D341Med (cell line): ENCODE measurements around the gene STPG1.

Experiments used
- DNase-seq: peaks from one replicate; pipeline ENCODE4 v3.0.0; 2012; ENCODE audit warnings: low spot score

STPG1 gene

DNA sequence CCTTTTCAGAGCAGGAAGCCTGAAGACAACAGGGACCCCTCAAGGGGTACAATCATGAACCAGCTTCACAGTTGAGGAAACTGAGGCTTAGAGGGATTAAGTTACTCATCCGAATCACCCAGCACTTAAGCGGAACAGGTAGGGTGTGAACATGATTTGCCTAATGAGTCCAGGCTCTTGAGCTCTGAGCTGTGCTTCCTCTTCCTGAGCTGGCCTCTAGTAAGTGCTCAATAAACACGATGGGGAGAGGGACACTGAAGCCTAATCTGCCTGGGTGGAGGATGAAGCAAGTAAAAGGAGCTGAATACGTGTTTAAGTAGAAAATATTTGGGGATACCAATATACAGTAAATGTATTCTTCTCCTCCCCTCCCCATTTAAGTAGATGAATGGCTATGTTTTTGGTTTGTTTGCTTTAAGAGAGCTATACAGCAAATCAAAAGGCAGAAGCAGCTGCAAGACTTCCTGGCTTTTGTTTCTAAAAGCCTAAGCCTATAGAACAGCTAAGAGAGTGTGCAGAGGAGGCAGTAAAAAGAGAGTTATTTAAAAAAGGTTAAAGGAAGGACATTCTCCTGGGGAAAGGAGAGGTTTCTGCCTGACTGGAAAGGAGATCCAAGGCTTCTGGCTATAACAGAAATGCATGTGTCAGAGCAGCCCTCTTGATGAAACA is 20.5 kb downstream of the STPG1 start:
- no peak for DNase-seq

DNA sequence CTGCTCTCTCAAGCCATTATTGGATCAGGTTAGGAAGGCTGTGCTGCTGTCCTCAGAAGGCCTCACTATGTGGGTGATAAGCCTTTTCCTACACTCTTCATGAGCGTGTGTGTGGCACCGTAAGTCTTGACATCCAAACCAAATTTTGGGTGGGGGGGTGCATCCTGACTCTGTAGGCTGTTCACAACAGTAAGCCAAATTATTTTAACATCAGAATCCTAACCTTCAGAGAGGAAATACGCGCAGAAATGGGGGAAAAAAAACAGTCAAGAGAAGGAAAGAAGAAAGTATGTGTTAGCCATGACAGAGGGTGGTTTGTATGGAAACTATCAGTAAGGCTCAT is 21.0 kb downstream of the STPG1 start:
- DNase-seq, result no peak

DNA sequence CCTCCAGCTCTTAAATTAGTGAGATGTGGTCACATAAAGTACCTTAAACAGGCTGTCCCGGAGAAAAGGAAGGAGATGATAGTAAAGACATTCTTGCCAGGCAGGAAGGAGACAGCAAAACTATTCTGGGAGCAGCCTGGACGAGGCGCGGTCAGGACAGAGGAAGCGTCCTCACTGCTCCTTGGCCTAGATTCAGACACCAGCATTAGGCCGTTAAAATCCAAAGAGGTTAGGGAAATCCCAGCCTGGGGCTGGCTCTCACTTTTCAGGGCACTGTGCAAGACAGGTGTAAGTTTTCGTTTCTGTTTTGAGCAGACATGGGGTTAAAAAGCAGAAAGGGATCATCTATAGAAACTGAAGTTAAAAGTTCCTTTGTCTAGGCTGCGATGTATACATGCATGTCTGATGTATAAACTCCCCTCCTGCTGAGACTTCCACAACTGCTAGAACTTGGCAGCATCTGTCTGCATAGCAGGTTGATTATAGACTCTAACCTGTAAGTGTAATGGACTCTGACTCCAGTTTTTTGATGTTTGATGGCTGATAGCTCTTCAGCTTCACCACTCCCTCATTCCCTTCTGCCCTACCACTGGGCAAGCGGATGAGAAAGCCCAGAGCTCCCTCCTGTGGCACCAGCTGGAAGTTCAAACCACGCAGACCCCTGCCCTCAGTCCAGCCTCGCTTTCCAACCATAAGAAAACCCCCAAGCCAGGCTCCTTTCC is 21.5 kb downstream of the STPG1 start:
- peak; percentile 77 for DNase-seq

DNA sequence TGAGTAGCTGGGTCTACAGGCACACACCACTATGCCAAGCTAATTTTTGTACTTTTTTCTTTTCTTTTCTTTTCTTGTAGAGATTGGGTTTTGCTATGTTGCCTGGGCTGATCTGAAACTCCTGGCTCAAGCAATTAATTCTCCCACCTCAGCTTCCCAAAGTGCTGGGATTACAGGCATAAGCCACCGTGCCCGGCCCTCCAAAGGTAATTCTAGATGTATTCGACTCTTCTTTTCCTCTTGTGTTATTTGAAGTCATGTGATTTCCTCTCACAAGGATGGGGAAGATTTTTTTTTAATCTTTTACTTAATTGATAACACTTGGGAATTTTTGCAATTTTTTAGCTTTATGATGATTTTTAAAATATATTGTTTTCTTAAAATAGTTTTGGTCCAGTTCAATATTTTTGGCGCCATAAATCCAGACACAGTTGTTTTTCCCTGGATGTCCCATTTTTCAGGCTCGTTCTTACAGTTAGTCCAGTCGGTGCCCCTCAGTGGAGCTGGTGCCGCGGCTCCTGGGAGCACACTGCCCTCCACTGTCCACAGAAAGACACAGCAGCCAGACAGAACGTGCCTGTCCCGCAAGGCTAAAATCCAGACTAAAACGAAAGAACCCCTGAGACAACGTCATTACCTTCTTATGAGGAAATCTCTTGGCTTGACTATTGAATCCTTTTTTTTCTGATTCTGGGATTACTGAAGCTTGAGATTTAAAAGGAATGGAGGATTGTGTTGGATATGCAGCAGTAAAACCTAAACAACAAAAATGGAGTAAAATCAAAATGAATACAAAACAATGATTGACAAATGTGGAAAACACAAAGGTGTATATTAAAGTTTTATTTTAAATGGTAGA is 22.4 kb downstream of the STPG1 start:
- peak; percentile 83 for DNase-seq

DNA sequence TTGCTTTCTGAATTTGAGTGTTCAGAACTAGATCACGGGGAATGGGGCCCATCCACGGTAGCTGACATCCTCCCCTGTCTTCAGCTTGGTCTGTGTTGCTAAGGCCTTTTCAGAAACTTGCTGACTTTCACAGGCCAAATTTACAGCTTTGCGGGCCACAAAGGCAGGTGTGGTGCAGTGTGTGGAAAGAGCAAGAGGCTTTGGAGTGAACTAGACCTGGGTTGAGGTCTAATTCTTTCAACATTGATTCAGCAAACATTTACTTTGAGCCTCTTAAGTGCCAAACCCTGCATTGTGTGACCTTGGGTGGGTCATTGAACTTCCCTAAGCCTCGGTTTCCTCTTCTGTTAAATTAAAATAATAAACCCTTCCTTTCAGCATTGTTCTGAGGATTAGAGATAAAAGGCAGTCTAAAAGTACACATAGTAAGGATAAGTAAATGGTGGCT is 24.3 kb downstream of the STPG1 start:
- DNase-seq, result no peak

DNA sequence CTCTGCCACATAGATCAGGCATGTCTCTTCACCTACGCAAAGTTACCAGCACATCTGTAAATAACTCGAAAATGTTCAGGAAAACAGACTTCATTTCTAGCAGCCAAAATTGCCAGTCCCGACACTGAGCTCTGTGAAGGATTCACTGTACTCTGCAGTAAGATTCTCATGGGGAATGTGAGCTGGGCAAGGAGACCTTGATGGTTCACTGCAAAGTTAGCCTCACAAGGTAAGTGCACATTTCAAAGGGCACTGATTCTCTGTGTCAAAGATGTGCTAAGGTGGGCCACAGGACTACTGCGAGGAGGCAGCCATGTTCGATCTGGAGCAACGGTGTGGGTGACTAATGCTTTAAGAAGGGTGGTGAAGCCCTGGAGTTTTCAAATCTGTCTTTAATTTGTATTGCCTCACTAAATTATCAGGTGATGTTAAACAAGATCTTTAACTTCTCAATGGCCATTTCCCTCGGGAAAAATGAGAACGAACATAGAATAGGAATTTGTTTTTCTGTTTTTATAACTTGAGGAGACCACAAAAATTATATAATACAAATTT is 25.2 kb downstream of the STPG1 start:
- no peak for DNase-seq

DNA sequence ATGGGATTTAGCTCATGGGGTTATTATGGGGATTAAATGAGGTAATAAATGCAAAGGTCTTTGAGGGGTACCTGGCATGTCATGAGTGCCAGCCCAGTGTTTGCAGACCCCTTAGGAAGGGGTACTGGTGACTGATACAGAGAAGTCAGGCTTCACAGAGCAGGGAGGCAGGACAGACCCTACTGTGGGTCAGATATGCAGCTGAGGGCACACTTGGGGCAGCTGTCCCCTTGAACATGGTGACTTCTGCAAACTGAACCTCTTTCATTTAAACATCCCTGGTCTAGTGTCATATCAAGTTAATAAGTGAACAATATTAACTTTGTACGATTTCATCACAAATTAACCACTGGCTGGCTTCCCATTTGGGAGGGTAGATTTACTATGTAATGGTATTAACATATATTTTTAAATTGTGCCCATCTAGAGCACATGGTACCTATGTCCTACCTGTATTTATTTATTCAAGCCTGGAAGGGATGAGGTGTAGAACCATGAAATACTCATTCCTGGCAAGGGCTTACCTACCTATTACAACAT is 25.9 kb downstream of the STPG1 start:
- no peak for DNase-seq

DNA sequence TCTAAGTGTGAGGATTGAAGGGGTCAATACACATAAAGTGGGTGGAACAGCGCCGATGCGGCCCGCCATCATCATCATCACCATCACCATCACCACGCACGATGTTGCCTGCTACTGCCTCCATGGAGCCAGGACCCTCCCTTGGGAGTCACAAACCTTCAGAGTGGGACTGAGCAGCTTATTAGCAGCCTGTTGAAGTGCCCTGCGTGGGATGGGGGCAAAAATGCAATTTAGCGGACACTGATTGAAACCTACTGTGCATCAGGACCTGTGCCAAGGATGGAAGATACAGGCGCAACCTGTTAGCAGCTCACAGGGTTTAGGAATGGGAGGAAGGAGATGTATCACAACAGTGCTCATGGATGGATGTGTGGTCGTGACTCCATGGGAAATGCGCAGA is 26.7 kb downstream of the STPG1 start:
- DNase-seq, result no peak

DNA sequence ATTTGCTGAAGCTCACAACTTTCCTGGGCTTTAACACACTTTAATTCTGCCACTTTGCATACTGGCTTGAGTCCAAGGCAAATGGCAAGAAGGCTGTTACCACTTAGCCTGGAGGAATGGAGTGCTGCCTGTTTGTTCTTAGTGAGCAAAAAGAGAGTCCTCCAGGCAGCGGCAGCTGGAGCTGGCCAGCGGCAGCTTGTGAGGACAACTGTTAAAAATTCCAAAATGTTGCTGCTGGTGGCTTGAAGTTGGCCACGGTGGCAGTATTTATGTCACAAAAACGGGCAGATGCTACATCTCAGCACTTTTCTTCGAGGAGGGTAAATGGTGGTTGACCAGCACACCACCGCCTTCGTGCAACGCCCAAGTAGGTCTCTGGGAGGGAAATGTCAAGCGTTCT is 27.3 kb downstream of the STPG1 start:
- no peak for DNase-seq

DNA sequence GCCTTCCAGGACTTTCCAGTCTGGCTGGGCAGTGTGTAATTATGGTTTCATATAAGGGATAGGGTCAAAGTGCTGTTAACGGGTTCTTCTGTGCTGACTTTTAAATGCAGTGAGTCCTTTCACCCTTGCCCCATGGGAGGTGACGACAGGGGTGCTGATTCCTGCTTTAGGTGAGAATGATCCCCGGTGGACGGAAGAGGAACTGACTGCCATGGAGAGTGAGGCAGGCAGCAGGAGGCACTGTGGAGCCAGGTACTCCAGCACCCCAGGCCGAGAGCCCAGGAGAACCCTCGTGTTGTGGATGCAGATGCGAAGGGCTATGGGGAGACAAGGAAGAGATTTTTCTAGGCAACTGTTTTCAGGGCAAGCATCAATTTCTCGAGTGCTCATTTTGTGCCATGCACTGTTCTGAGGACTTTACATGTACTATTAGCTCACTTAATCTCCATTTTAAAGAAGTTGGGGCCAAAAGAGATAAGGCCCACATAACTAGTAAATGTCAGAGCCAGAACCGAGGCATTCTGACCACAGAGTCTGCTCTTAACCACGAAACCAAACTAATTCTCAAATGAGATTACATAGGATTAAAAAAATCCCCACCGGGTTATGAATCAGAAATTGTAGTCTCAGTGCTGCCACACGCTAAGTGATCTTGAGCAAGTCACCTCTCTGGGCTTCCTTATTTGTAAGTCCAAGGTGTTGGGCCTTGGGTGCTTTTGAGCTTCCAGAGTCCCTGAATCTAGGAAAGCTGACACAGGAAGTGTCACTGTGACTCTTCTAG is 28.2 kb downstream of the STPG1 start:
- DNase-seq, result peak; percentile 54

DNA sequence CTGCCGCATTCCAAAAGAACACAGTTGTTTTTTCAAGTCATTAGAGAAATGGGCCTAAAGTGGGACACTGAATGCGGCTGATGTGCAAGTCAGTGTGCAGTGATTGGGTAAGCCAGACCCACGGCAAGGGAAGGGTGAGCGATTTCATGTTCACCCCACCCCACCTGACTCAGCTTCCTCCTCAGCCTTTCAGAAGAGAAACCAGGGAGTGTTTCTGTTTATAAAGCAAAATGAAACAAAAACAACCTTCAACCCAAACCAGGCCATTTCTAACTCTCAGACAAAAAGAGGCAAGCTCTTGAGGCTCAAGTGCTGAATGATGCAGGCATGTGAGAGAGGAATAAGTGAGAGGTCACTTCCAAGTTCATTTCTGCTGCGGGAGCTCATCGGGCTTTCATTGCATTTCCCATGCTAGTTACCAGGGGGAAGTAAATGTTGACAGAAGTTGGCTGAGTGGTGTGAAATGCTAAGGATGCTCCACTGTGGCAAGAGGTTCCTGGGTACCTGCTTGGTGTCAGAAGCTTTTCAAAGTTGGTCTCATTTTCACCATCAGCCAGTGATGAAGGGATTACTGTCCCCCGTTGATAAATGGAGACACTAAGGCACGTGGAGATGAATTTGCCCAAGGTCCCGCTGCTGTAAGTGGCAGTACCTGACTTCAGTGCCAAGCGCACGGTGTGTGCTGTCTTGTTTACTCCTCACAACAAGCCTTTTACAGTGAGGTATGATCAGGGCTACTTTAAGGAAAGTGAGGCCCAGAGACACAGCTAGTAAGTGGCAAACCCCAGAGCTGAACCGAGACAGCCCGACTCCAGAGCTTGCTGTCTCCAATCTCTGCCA is 29.1 kb downstream of the STPG1 start:
- DNase-seq, result no peak

DNA sequence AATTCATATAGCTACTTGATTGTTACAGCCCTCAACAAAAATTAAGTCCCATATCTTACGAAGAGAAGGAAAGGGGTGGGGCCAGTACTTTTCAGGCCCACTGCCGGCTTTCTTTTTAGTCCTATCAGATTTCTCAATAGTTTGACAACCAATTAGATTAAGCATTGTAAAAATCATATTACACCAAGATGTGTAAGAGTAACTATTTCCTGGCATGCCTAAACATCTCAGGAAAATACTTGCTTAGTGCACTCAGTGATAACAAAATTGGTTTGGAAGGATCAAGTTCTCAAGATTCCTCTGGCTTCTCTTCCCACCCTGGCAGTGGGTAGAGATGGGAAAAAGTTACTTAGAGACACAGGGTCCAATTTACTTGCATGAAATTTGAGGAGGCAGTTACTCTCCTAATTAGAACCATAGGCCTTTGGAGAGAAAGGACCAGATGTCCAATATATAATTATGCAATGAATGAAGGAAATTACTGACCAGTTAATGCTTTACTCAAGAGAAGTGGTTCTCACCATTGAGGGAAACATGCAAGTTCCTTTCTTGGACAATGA is 30.1 kb downstream of the STPG1 start:
- no peak for DNase-seq

DNA sequence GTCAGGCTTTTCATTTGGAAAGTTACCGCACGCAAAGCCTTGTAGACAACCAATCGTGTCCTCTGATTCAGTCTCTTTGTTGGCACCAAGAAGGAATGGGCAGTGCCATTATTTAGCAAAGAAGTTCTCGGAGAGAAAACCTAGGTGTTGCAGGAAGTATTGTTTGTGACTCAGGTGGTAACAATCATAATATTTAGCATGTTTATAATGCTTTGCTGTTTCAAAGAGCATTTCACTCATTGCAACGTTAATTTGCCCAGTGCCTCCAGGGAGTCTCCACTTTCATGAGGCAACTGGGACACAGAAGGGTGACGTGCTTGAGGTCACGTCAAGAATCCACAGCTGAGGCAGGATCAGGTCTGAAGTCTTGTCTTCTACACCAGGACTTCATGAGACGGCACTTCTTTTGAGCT is 31.4 kb downstream of the STPG1 start:
- DNase-seq, result no peak

DNA sequence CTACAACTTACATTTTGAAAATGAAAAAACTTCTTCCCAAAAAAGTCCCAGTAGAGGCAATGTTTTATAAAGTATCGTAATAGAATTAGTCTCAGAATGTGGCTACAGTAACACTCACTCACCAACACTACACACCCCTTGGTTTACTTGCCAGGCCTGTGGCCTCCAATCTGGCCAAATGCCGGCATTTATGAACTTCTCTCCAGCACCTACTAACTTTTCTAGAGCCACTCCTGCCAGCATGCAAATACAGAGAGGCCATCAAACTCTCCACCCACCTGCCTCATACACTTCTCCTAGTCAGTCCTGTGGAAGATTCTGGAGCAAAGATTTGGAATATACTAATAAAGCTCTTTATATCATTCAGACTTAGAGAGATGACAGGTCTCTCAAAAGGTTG is 32.3 kb downstream of the STPG1 start:
- DNase-seq, result no peak

DNA sequence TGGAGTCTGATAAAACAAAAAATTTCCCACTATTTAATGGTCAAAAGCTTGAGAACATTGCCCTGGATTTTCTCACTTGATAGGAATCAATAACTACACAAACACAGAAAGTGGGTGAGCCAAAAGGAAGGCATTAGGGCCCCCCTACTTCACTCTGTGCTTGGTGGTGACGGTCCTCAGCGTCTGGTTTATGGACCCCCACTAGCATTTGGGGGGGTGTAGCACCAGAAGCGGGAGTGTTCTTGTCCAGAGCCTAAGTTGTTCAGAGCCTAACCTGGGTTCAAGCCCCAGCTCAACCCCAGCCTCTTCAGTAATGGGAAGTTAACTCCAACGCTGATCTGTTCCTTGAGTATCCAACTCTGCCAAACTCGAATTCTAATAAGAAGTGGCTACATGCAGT is 33.1 kb downstream of the STPG1 start:
- DNase-seq, result no peak

DNA sequence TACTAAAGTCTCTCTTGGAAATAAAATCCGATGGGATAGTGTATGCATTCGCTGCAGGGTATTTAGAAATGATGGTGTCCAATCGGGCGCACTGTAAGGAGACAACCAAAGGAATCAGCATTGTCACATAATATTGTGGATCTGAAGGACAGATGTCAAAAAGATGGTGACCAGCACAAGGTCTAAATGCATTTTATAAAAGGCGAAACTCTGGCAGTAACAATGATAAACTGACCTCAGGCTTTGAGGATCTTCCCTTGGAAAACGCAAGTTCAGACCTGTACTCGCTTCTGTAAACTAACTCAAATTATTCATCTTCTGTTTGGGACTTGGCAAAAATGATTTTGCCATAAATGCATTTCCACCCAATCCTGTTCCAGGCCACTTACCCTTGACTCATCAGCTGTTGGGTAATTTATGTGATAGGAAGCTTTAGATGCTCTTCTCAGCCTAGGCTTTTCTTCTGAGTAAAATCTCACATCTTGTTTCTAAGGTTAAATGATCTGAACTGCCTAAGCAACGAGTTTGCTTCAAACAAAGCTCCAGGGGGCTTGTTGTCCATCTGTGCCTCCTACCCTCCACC is 33.8 kb downstream of the STPG1 start:
- DNase-seq, result no peak

DNA sequence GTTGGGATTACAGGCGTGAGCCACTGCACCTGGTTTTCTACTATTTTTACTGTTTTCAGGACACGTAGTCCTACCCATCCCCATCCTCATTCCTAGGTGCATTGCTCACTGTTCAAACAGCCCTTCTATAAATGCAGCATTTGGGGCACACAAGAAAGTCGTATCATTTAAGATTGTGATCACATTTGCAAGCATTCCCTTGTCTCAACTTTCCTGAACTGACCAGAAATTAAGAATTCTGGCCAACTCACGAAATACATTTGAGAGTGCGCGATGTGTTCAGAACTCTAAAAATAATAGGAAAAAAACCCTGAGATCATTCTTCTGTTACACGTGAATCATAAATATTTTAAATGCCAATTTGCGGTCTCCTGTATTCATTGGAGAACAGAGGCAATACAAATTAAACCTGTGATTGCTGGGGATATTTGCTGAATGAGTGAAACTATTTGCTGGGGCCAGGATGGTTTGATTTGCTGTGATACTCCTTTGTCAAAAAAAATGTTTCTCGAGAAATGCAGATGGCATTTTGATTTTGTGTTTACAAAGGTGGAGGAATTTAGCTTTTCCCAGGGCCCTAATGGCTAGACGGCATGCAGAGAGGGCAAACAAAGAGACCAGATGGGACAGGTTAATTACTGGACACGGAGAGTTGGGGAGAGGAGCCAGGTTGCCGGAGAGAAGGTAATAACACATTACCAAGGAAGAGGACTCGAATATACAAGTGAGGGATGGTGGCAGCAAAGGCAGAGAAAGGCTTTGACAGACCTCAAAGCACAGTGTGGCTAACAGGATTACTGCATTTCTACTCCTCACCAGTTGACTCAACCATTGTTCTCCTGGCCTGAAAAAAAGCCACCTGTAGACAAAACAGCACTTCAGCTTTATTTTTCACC is 38.4 kb downstream of the STPG1 start:
- no peak for DNase-seq

DNA sequence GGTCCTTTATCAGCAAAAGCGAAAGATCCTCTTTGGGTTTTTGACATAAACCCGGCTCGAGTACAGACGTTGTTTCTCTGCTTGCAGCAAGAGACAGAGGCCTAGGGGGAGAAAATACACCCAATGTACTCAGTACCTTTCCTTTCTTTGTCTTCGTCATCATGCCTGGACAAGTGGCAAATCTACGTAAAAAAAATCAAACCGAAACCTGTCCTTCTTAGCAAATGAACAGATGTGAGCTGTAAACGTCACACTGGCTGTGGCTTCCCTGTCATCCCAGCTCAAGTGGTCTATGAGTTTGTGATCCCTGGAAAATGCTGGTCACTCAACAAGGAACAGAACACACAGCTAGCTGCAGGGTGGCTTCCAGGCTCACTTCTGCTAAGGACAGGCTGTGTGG is 39.9 kb downstream of the STPG1 start:
- no peak for DNase-seq

DNA sequence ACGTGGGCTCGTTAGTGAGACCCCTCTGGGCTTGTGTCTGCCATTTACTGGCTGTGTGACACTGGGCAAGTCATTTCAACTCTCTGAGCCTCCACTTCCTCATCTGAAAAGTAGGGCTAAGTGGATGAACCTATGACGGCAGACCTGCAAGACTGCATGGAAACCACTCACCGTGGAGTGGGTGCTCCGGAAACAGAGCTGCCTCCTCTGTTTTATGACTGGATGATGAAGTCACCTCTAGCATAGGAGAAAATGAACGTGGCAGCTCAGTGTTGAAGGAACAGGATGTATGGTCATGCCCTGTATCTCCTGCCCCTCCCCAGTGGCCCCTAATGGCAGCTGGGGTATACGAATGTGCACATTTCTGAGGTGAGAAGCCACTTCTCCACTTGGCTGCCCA is 40.5 kb downstream of the STPG1 start:
- DNase-seq, result no peak
